HG02759 (cell line): ENCODE measurements around the gene DIS3L2.
"Not testable (repeated sequence)": the region's sequence is repeated elsewhere in the genome, so short reads cannot be mapped to it uniquely, and the experiment has no call there.

Experiments used
- ATAC-seq: cut with Tn5 transposase; IDR thresholded peaks from one replicate; pipeline ENCODE4 v1.9.1; 2021; ENCODE audit warnings: mild to moderate bottlenecking, moderate library complexity; ENCODE audit not compliant: unreplicated experiment

The DIS3L2 gene

DNA sequence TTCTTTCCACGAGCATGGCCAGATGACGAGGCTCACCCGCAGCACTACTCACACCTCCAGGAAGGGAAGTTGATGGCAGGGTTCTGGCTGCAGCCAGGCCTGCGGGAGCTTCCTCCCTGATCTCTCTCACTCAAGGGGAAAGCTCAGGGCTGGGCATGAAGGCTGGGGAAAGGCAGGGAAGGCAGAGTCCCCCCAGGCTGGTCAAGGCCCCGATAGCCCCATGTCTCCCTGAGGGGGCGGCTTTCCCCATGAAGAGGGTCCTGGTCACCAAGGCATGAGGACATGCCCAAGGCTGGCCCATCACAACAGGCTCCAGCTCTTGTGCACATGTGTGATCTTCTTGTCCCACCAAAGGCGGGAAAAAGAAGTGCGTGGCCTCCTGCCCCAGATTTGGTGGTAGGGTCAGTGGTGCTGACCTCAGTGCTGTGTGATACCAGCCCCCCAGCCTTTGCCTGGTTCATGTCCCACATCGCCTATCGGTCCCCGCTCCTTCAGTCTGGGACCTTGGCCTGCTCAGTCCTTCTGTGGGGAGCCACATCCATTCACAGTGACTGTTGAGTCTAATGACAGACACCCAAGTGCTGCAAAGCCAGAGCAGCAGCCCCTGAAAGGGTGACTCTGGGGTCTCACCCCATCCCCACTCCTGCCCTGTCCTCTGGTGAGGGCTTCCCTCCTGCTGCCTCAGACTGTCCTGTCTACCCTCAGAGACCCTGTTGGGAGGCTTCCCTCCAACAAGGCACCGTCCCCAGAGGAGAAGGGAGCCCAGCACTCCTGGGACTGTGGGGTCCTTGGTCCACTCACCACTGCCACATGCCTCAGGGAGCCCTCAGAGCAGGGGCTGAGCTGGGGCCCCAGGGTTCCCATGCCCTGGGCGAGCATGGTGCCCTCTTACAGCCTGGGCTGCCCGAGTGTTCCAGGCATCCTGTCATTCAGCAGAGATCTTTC, 367.3 kb downstream of the DIS3L2 start:
- ATAC-seq = no peak

DNA sequence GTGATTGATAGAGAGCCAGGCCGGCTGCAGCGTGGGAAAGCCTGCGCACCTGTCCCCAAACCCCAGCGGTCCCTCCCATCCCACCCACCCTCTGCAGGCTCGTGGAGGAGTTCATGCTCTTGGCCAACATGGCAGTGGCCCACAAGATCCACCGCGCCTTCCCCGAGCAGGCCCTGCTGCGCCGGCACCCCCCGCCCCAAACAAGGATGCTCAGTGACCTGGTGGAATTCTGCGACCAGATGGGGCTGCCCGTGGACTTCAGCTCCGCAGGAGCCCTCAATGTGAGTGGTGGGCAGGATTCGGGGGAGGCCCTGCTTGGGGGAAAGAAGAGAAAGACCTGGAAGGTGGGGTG, 368.2 kb downstream of the DIS3L2 start:
- no peak for ATAC-seq

DNA sequence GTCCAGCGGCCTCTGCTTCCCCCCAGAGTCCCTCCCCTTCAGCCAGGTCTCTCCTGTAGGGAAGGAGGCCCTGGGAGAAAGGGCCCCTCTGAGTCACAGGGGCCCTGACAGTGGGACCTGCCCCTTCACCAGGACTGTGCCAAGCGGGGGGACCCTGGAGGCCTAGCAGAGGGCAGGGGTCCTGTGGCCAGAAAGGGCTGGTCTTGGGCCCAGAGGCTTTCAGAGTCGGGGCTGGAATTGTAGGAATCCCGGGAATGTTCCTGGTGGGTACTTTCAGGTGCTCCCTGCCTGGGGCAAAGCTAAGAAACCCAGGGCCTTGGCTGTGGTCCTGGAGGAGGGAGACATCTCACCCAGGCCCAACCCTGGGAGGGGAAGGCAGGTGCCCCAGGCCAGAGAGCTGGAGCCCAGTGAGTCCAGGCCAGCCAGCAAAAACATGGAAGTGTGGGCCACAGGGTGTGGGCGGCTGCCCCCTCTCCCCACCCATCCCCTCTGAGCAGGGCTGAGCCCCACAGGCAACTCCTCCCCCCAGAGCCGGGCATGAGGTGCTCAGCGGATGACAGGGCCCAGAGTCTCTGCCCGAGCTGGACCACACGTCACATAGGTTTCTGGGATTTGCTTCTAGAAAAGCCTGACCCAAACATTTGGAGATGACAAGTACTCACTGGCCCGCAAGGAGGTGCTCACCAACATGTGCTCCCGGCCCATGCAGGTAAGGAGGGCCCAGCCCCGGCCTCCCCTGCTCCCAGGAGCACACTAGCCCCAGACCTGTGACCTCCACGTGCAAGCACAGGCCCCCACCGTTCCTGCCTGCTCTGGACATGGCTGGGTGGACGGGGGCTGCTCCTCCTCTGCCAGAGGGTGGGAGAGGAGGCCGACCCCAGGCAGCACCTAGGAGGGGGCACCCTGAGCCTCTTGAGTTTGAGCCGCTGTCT, 368.8 kb downstream of the DIS3L2 start:
- ATAC-seq = no peak

DNA sequence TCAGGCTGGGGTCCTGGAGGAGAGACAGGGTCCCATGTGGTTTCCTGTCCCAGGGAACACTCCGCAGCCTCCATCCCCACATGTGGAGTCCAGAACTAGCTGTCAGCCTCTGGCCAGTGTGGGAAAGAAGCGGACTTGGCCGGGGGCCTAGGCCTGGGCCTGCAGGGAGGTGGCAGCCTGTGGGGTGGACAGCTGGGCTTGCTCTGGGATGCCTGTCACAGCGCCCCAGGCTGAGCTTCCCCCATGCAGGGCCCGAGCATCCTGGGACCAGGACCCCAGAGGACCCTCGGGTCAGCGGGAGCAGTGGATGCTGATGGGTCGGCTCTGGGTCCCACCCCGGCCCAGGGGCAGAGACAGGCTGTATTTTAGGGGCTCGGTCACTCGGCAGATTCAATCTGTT, 369.5 kb downstream of the DIS3L2 start:
- ATAC-seq = not testable (repeated sequence)

DNA sequence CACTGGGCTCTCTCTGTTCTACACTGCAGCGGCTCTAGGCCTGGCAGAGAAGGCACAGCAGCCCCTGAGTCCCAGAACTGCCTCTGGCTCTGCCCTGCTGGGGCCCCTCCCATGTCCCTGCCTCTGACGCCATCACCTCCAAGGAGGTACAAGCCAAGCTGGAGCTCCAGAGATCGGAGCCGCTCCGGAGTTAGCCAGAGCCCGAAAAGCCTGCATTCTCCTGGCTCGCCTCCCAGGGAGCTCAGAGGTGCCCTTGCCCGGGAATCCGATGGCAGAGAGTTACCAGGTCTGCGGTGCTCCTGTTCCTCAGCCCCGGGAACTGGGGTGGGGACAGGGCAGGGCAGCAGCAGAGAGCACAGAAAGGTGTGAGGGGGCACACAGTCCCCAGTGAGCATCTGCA, 370.1 kb downstream of the DIS3L2 start:
- not testable (repeated sequence) for ATAC-seq

DNA sequence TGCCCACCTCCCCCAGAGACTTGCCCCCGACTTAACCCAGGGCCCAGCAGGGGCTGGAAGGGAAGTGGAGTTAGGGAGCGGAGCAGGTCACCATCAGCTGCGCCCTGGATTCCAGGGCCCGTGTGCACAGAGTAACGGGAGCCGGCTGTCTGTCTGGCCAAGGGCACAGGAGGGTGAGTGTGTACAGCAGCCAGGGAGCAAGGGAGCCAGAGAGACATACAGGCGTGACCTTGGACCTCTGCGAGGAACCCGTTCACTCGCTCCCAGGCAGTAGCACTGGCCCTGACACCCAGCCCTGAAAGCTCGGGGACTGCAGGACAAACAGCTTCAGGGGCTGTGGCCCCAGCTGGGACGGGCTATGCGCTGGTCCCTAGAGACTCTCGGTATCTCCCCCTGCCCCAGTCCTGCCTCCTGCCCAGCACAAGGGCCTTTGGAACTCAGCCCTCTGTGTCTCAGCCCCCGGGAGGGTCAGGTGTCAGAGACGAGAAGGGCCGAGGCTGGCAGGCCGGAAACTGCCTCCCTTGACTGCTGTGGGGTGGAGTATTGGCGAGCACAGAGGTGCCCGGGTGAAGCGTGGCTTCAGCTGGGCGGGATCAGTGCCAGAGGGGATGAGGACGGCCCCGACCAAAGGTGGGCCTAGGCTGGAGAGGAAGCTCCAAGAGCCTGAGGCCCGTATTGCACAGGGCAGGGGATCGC, 370.9 kb downstream of the DIS3L2 start:
- not testable (repeated sequence) for ATAC-seq

DNA sequence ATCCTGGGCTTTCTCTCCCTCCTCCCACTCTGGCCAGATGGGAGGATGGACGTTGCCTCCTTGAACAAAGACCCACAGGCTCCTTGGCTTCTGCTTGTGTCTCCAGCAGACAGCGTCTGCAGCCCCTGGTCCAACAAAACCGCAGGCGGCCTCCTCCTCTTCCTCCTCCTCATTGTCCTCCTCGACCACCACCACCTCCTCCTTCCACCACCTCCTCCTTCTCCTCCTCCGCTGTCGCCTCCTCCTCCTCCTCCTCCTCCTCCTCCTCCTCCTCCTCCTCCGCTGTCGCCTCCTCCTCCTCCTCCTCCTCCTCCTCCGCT, 371.4 kb downstream of the DIS3L2 start:
- ATAC-seq = no peak

DNA sequence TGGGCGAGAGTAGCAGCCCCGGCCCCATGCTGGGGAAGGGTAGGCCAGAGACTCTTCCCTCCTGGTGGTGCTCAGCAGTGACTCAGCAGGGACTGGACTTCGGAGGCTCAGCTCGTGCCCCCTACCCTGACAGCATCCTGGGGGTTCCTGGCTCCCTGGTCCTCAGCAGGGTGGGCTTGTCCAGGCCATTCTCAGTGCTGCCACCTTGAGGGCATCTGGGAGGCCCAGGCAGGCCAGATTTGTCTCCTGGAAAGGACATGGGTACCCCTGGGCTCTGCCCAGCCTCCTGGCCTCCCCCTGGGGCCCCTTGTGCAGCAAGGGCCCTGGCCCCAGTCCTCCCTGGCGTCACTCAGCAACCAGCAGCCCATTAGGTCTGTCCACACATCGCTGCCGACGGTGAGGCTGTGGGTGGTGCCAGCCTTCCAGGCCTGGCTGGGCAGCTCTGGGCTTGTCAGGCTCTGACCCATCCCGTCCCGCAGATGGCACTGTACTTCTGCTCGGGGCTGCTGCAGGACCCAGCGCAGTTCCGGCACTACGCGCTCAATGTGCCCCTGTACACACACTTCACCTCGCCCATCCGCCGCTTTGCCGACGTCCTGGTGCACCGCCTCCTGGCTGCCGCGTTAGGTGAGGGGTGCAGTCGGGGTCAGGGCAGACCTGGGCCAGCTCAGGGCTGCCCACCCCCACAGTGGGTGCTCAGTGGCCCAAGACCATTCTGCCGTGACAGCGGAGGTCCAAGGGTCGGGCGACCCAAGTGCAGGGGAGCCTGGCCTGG, 372.0 kb downstream of the DIS3L2 start:
- ATAC-seq = no peak

DNA sequence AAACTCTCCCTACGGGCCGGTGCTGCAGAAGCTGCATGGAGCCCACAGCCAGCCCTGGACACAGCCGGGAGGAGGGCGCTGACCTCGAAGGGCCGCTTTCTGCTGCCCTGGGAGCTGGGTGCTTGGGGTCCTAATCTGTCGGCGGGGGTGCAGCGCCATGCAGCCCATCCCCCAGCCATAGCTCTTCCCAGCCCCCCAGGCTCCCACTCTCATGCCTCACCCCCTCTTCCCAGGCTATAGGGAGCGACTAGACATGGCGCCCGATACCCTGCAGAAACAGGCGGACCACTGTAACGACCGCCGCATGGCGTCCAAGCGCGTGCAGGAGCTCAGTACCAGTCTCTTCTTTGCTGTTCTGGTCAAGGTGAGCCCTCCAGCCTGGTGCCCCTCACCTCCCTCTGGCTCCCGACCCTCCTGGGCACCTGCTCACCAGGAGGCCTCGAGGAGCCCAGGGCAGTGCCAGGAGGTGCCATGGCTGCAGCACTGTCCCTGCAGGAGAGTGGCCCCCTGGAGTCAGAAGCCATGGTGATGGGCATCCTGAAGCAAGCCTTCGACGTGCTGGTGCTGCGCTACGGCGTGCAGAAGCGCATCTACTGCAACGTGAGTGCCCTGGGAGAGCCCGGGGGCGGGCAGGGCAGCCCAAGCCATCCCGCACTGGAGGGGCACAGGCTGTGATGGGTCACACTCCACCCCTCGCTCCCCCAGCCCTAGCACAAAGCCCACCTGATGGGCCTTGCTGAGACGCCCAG, 372.8 kb downstream of the DIS3L2 start:
- not testable (repeated sequence) for ATAC-seq

DNA sequence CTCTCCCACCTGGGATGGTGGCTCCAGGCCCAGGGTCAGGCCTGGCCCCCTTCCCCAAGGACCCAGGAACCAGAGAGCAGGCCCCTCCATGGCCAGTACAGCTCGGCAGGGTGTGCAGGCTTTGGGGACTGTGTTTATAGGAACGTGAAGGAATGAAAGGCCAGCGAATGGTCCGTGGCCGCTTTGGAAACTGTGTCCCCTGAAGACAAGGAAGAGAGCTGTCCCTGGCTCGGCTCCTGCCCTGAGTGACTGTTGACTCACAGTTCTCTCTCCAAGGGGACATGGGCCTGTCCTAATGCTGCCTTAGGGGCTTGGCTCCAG, 373.3 kb downstream of the DIS3L2 start:
- ATAC-seq = not testable (repeated sequence)

DNA sequence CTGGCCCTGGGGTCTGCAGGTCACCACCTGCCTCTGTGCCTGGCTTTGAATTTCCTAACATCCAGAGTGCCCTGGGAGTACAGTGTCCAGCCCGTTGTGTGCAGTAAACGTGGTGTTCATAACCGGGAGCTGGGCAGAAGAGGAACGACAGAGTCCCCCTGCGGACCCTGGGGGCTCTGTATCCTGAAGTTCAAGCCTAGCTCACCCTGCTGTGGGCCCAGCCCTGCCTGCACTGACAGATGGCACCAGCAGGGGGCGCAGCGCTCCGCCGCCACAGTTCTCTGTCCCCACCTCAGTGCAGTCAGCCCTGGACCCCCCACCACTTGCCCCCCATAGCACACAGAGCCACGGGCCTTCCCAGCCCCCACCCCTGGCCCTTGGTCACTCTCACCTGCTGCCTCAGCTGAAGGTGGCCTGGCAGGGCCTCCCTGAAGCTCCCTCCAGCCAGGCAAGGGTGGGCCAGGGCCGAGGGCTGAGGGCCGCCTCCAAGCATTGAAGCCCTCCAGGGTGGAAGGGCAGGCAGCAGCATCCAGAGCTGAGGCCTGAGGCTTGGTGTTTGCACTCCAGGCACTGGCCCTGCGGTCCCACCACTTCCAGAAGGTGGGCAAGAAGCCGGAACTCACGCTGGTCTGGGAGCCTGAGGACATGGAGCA, 373.8 kb downstream of the DIS3L2 start:
- ATAC-seq = not testable (repeated sequence)

DNA sequence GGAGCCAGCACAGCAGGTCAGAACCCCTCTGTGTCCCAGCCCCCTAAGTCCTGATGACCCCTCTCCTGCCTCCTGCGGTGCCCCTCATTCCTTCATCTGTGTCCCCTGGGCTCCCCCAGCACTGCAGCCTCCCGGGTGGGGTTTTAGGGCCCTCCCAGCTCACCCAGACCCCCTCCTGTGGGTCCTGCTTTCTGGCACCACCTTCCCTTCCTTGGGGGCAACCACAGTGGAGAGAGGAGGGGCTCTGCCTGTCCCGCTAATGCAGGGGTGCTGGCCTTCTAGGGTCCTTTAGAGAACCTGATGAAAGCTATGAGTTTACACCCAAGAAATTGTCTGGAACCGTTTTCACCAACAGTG, 374.3 kb downstream of the DIS3L2 start:
- no peak for ATAC-seq

DNA sequence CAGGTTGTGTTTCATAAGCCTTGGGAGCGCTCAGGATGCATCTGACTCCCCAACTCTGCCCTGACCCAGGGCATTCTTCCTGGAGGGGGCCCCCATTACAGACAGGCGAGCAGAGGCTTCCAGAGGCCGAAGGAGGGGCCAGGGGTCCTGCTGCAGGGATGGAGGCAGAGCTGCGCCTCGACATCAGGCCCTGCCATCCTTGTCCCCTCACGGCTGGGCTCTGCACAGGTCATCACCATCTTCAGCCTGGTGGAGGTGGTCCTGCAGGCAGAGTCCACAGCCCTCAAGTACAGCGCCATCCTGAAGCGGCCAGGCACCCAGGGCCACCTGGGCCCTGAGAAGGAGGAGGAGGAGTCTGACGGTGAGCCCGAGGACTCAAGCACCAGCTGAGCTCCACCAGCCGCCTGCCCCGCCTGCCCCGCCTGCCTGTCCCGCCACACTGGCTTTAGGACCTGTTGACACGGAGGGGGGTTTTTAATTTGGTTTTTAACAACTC, 374.8 kb downstream of the DIS3L2 start:
- ATAC-seq = no peak

DNA sequence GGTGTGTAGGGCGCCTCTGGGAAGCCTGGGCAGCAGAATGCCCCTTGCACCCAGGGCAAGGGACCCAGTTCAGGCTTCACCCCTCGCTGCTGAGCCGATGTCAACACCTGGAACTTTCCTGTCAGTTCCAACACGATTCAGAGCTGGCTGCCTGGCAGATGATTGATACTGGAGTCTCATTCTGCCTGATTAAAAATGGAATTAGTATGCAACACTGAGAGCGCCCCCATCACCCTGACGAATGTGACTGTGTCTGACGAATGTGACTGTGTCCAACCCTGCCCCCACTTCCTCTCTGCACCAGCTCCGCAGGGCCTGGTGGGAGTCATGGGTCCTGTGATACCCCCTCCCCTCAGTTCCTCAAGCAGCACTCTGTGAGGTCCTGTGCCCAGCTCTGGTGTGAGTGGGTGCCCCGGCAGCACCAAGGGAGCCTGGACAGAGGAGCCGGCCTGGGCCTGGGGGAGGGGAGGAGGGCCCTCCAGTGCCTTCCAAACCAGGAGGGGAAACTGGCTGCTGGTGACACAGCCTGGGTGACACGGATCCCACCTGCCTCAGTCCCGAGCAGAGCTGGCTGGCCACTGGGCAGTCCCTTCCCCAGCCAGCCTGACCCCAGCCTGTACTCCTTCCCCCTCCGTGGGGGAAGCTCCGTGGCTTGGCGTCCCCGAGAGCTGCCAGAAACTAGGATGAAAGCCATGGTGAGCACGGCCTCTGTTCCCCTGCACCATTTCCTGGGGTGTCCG, 375.6 kb downstream of the DIS3L2 start:
- ATAC-seq = no peak

DNA sequence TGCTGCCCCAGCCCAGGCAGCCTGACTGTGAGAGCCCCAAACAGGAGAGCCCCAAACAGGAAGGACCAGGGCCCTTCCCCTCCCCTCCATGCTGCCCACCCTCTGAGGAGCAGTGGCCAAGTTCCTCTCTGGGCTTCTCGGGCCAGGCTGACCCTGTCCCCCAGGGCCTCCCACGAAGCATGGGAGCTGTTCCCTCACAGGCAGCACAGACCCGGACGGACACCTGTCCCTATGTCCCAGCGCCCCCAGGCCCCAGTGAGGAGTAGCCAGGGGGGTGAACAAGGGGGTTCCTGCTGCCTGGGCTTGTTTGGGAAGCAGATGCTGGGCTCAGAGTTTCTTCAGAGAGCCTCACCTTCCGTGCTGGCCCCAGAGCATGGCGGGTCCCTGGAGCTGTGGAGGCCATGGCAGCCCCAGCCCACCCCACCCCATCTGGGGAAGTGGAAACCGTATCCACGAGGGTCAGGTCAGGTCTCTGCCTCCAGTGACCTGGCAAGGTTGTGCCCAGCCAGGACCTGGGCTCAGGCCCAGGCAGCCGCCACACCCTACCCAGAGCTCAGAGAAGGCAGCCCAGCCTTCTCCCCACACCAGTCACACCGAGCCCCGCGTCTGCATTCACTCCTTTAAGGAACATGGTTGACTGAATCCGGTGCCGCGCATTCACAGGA, 376.7 kb downstream of the DIS3L2 start:
- ATAC-seq = not testable (repeated sequence)

DNA sequence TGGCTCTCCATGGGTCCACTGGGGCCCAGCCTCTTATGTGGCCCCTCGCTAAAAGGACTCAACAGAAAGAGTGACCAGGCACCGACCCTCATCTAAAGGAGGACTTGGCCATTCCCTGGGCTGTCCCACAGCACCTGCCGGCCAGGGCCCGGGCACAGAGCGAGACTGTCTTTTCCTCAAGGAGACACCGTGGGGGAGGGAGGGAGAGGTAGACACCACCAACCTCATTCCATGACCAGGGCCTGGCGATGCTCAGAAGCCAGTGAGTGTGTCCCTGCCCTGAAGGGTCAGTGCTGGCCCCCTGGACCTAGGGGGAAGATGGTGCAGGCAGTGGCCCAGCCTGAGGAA, 377.2 kb downstream of the DIS3L2 start:
- no peak for ATAC-seq

DNA sequence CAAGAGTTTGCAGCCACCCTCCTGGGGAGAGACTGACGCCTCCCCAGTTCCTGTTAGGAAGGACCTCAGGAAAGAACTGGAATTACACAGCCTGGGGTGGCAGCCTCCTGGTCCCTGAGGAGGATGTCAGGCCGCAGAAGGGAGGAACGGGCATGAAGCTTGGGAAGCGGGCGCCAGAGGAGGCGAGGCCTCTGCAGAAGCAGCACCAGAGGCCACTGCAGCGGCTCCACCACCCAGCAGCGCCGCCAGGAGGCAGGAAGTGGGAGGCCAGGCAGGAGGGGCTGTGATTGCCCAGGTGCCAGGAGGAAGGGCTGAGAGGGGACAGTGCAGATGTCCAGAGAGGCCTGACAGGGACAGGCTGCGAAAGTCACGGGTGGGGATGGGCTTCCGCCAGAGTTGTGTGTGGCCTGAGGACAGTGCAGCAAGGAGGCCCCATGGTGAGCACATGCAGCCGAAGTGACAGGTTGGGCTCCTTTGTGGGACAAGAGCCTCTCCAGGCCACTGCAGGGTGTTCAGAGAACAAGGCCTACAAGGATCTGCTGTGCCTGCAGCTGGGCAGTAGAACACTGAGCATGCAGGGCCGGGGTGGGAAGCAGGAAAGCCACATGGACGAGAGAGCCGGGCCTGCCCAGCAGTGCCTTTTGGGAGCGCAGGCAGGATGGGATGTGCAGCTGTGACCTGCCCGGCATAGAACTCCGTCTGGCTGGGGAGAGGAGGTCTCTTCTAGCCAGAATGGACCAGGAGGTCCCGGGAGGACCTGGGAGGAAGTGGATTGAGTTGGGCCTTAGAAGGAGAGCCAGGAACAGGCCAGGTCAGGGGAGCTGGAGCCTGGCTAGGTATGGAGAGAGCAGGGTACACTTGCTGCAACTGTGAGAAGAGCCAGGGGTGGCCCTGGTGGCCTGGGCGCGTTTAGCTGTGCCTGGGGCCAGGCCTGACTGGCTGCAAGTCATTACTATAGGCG, 377.9 kb downstream of the DIS3L2 start:
- ATAC-seq = no peak
